ENCODE results near the gene WRAP73.

WRAP73 gene

DNA sequence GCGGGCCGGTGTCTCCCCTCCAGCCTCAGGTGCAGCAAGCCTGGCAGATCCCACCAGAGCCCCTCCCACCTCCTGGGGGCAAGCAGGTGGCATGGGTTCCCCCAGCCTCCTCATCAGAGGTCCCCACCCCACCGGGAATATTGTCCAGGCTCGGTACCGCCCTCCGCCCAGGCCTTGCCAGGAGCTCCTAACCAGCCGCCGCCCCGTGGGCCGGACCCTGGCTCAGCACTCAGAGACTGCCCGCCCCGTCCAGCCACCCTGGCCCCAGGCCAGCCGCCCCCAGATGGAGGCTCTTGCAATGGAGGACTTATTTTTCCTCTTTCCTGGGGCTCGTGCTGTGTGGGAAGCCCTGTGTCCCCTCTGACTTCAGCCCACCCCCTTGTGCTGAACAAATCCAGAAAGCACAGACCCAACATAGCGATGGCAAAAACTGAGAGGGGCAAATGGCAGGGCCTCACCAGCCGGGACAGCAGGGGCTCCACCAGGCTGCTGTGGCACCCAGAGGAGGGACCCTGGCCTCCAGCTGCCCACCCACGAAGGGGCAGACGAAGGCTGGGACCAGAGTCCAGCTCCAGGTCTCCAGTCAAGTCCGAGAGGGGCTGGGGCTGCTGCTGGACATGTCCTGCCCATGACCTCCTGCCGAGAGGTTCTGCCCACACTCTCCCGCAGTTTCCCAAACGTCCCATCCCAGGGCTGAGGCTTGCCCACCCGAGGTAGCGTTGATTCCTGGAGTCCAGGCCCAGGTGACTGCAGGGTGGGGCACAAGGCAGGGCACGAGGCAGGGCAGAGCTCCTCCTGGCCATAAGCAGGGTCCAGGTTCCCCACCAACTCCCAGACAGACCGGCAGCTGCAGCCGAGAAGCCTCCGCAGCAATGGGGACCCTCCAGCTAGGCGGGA lies 46.1 kb downstream of the WRAP73 start:
- no peak for DNase-seq (ENCODE audit: low spot score)
- TF ChIP-seq, protein P1, sequence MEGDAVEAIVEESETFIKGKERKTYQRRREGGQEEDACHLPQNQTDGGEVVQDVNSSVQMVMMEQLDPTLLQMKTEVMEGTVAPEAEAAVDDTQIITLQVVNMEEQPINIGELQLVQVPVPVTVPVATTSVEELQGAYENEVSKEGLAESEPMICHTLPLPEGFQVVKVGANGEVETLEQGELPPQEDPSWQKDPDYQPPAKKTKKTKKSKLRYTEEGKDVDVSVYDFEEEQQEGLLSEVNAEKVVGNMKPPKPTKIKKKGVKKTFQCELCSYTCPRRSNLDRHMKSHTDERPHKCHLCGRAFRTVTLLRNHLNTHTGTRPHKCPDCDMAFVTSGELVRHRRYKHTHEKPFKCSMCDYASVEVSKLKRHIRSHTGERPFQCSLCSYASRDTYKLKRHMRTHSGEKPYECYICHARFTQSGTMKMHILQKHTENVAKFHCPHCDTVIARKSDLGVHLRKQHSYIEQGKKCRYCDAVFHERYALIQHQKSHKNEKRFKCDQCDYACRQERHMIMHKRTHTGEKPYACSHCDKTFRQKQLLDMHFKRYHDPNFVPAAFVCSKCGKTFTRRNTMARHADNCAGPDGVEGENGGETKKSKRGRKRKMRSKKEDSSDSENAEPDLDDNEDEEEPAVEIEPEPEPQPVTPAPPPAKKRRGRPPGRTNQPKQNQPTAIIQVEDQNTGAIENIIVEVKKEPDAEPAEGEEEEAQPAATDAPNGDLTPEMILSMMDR (IDR thresholded peaks at IDR 0.05): no peak
- Histone ChIP-seq H3K27ac (no peak overlapping the region), H3K4me3 (no peak overlapping the region)

DNA sequence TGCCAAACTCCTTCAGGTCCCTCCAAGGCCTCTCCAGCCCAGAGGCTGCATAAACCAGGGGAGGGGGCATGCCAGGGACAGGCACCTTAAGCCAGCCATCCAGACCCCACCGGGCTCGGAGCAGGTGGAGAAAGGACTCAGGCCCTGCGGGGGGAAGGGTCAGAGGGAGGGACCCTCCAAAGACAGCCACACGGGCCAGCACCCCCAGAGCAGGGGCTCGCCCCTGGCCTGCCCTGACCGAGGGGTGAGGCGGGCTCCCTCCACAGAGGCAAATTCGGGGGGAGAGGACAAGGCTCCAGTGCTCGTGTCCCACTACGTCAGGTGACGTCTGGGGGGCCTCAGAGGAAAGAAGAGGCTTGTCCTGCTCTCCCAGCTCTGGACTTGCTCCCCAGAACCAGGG lies 46.7 kb downstream of the WRAP73 start:
- no peak for DNase-seq (ENCODE audit: low spot score)
- Histone ChIP-seq H3K27ac (no peak overlapping the region), H3K4me3 (no peak overlapping the region)
- TF ChIP-seq, protein P1 (IDR thresholded peaks at IDR 0.05): no peak

DNA sequence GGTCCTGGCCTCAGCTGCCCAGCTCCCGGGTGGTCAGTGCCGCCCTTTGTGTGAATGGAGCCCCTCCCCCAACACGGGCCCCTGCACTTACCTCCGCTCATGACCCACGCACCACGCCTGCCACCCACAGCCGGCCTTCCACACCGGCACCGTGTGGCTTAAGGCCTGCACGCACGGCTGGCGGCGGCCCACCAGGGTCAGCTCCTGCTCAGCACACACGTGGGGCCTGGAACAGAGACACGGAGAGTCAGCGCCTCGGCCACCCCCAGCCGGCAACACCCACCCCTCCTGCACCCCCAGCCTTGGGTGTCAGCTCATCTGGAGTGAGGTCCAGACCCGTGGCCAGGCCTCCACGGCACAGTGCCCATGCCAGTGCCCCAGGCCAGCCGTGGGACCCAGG lies 47.5 kb downstream of the WRAP73 start:
- DNase-seq (ENCODE audit: low spot score): no peak
- Histone ChIP-seq H3K4me3 (no peak overlapping the region), H3K27ac (no peak overlapping the region)
- TF ChIP-seq, protein P1 (IDR thresholded peaks at IDR 0.05): no peak

DNA sequence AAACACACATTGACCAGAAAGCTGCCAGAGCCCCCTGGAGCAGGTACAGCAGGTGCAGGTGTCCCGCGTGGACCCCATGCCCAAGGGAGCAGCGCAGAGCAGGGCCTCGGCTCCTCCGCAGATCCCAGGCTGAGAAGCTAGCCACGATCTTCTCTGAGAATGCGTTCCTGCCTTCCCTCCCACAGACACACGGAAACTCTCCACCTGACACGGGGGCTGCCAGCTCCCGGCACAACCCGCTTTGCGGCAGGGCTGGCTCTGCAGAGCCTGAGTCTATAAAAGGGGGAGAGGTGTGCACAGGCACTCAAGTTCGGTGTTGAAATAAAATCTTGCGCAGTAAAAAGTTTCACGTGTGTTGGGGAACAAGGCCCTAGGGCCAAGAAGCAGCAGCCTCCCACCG lies 48.2 kb downstream of the WRAP73 start:
- H3K4me3 ChIP-seq: no peak overlapping the region
- TF ChIP-seq, protein P1 (IDR thresholded peaks at IDR 0.05): no peak
- no peak overlapping the region for H3K27ac ChIP-seq
- DNase-seq (ENCODE audit: low spot score): no peak

DNA sequence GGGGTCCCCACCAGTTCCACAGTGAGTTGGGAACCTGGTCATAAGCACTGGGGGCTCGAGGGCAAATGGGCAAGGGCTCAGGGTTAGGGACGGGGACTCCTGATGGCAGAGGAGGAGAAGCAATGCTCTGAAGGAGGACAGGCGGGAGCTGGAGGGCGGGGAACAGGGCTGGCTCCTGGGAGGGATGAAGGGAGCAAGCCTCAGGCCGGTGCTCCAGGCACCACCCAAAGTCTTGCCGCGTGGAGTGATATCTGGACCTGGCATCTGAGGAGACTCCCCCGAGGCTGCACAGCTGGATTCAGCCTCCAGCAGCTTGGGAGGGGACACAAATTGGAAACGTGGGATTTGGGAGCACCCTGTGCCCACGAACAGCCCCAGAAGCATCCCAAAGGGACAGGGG lies 49.5 kb downstream of the WRAP73 start:
- H3K27ac ChIP-seq: no peak overlapping the region
- no peak for DNase-seq (ENCODE audit: low spot score)
- TF ChIP-seq, protein P1 (IDR thresholded peaks at IDR 0.05): no peak
- no peak overlapping the region for H3K4me3 ChIP-seq

DNA sequence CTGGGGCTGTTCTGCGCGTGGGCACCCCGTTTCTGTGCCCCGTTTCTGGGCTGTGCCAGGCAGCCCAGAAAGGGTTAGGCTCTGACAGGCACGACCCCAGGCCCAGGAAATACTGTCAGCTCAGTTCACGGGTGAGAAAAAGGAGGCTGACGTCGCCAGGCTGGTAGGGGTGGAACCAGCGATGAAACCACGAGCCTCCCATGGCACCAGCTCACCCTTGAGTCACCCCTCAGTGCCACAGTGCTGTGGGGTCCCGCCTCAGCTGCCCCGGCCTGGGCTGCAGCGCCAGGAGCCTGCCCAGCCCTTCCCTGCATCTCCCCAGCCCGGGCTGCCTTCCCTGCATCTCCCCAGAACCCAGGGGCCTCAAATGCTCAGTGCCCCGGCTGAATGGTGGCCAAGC lies 50.1 kb downstream of the WRAP73 start:
- Histone ChIP-seq H3K4me3 (no peak overlapping the region), H3K27ac (no peak overlapping the region)
- DNase-seq (ENCODE audit: low spot score): no peak
- TF ChIP-seq, protein P1 (IDR thresholded peaks at IDR 0.05): no peak

DNA sequence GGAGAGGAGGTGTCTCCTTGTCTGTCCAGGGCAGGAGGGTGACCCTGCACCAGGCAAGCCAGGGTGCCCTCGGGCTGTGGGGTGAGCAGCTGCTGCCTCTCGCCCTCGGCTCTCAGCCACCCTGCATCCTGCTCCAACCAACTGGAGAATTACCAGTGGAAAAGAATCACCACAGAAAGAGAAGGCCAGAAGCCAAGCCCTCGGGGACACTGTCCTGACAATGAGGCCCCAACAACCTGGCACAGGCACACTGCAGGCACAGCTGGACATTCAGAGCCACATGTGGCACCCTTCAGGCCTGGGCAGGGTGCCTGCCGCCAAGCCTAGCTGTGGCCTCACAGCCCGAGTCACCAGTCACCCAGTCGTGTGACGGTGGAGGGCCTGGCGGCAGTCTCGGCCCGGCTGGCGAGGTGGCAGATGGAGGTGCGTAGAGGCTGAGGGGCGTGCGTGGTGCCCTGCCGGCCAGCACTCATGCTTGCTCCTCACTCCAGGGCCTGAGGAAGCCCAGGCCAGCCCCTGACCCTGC lies 50.6 kb downstream of the WRAP73 start:
- TF ChIP-seq, protein P1 (IDR thresholded peaks at IDR 0.05): no peak
- DNase-seq (ENCODE audit: low spot score): no peak
- H3K27ac ChIP-seq: no peak overlapping the region
- no peak overlapping the region for H3K4me3 ChIP-seq
